HUES64 (cell line): ENCODE data around the gene MALAT1.
A peak's percentile ranks its signal among the peaks of the same experiment; 100 is the strongest.

Source experiments
- H3K27ac ChIP-seq: 2 replicates; pipeline ENCODE4 v1.7.0; 2013; ENCODE audit warnings: low read depth, low read length, inconsistent platforms
- H3K27me3 ChIP-seq: 2 replicates; pipeline ENCODE4 v1.6.1; 2013; ENCODE audit warnings: mild to moderate bottlenecking, low read length; ENCODE audit not compliant: insufficient read depth
- H3K36me3 ChIP-seq: 2 replicates; pipeline ENCODE4 v1.6.1; 2013; ENCODE audit warnings: mild to moderate bottlenecking, low read length; ENCODE audit not compliant: insufficient read depth
- H3K4me1 ChIP-seq: 2 replicates; pipeline ENCODE4 v1.6.1; 2013; ENCODE audit warnings: mild to moderate bottlenecking, low read length, moderate library complexity; ENCODE audit not compliant: insufficient read depth
- H3K4me3 ChIP-seq: 2 replicates; pipeline ENCODE4 v1.5.1; 2013; ENCODE audit warnings: mild to moderate bottlenecking, low read length, moderate library complexity
- H3K9ac ChIP-seq: 2 replicates; pipeline ENCODE4 v1.6.1; 2013; ENCODE audit warnings: mild to moderate bottlenecking, low read depth, low read length
- H3K9me3 ChIP-seq: 2 replicates; pipeline ENCODE4 v1.6.1; 2013; ENCODE audit warnings: low read depth, low read length; ENCODE audit not compliant: insufficient read depth
- WGBS: fragments of 150-250, 120-280 bp; methylation state at CpG from one replicate; pipeline ENCODE4 v1.1.7; 2013; ENCODE audit warnings: missing lambda C conversion rate; 5-methylcytosine and 5-hydroxymethylcytosine counted together

Gene MALAT1

GRCh38 chr11:65538915-65539743 lies 40.3 kb downstream of the MALAT1 start:
- Histone ChIP-seq H3K9ac (peak overlapping the region; percentile 27; the same call in 1 of the 2 replicates), H3K4me3 (peak overlapping the region; percentile 83), H3K27ac (no peak overlapping the region), H3K4me1 (peaks cover 3% of the 10 kb centered on the region; the same call in 1 of the 2 replicates), H3K9me3 (no peaks in the 10 kb centered on the region), H3K27me3 (peaks cover 53% of the 10 kb centered on the region), H3K36me3 (peaks cover 23% of the 10 kb centered on the region)
- WGBS = 5% methylated on average over 92 of the region's 92 CpGs

DNA sequence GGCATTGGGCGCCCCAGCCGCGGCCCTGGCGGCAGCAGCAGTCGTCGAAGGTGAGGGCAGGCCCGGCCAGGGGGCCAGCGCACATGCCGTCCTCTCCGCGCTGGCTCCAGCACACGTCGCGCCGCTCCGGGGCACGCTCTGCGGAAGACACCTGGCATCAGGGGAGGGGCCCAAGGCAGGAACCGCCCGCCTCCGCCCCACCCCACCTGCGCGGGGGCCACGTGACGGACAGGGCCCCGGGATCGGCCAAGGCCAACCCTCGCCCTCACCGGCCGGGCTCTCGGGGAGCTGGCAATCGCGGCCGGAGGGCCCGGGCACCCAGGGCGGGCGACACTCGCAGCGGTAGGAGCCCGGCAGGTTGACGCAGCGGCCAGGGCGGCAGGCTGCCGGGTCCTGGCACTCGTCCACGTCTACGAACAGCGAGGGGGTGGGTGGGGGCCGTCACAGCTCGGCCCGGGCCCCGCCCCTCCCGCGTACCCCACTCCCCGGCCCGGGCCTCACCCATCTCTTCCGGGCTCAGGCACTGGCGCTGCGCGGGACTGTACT lies 41.0 kb downstream of the MALAT1 start:
- Histone ChIP-seq H3K4me1 (peaks cover 3% of the 10 kb centered on the region; the same call in 1 of the 2 replicates), H3K36me3 (peaks cover 23% of the 10 kb centered on the region), H3K27ac (no peak overlapping the region), H3K9me3 (no peaks in the 10 kb centered on the region), H3K27me3 (peaks cover 59% of the 10 kb centered on the region), H3K9ac (no peak overlapping the region), H3K4me3 (peak overlapping the region; percentile 83)
- 2% methylated on average over 60 of the region's 60 CpGs for WGBS

- Histone ChIP-seq H3K4me1 (peaks cover 3% of the 10 kb centered on the region; the same call in 1 of the 2 replicates), H3K9ac (peak overlapping the region; percentile 78), H3K27me3 (peaks cover 66% of the 10 kb centered on the region), H3K36me3 (peaks cover 17% of the 10 kb centered on the region), H3K4me3 (peak overlapping the region; percentile 83), H3K9me3 (no peaks in the 10 kb centered on the region), H3K27ac (no peak overlapping the region; the same call in 1 of the 2 replicates)
- 2% methylated on average over 78 of the region's 78 CpGs for WGBS
These were observed 41.6 kb downstream of the MALAT1 start for GRCh38 chr11:65540290-65541092.

- Histone ChIP-seq H3K9me3 (no peaks in the 10 kb centered on the region), H3K4me3 (peak overlapping the region; percentile 83), H3K27ac (no peak overlapping the region), H3K36me3 (peaks cover 9% of the 10 kb centered on the region), H3K9ac (peak overlapping the region; percentile 78), H3K4me1 (peaks cover 3% of the 10 kb centered on the region; the same call in 1 of the 2 replicates), H3K27me3 (peaks cover 75% of the 10 kb centered on the region)
- WGBS = 55% methylated on average over 18 of the region's 18 CpGs
These were observed 42.5 kb downstream of the MALAT1 start for GRCh38 chr11:65541093-65541982.

GRCh38 chr11:65542738-65543390 lies 44.0 kb downstream of the MALAT1 start:
- WGBS = 88% methylated on average over 3 of the region's 3 CpGs
- H3K27me3 ChIP-seq = peaks cover 81% of the 10 kb centered on the region

DNA sequence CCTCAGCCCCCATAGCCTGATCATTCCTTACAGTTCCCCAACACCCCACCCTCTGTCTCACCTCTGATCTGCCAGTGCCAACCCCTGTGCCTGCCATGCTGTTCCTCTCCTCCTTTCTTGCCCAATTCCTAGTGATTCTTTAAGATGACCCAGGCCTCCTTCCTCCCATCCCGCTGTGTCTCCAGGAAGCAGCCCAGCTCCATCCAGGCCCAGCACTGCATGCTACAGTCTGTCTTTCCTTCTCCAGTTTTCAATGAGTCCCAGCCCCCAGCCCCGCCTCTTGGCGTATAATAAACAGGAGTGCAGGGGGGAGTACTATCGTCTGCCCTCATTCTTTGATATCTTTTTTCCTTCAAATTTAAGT lies 47.0 kb downstream of the MALAT1 start:
- WGBS = 33% methylated on average over 4 of the region's 4 CpGs
- Histone ChIP-seq H3K4me3 (peak overlapping the region; percentile 58), H3K27ac (no peak overlapping the region), H3K36me3 (no peaks in the 10 kb centered on the region), H3K27me3 (peaks cover 72% of the 10 kb centered on the region), H3K9ac (no peak overlapping the region), H3K9me3 (no peaks in the 10 kb centered on the region), H3K4me1 (peaks cover 3% of the 10 kb centered on the region; the same call in 1 of the 2 replicates)

More at GRCh38 chr11:65542738-65543390, 44.0 kb downstream of the MALAT1 start:
- Histone ChIP-seq H3K27ac (no peak overlapping the region), H3K9ac (no peak overlapping the region), H3K36me3 (no peaks in the 10 kb centered on the region), H3K4me1 (peaks cover 3% of the 10 kb centered on the region; the same call in 1 of the 2 replicates), H3K4me3 (no peak overlapping the region), H3K9me3 (no peaks in the 10 kb centered on the region)

- Histone ChIP-seq H3K9ac (no peak overlapping the region), H3K36me3 (no peaks in the 10 kb centered on the region), H3K4me3 (peak overlapping the region; percentile 58), H3K27ac (no peak overlapping the region), H3K4me1 (no peaks in the 10 kb centered on the region), H3K27me3 (peaks cover 68% of the 10 kb centered on the region), H3K9me3 (no peaks in the 10 kb centered on the region)
- 2% methylated on average over 64 of the region's 64 CpGs for WGBS
These were observed 47.5 kb downstream of the MALAT1 start for GRCh38 chr11:65546217-65546958.

DNA sequence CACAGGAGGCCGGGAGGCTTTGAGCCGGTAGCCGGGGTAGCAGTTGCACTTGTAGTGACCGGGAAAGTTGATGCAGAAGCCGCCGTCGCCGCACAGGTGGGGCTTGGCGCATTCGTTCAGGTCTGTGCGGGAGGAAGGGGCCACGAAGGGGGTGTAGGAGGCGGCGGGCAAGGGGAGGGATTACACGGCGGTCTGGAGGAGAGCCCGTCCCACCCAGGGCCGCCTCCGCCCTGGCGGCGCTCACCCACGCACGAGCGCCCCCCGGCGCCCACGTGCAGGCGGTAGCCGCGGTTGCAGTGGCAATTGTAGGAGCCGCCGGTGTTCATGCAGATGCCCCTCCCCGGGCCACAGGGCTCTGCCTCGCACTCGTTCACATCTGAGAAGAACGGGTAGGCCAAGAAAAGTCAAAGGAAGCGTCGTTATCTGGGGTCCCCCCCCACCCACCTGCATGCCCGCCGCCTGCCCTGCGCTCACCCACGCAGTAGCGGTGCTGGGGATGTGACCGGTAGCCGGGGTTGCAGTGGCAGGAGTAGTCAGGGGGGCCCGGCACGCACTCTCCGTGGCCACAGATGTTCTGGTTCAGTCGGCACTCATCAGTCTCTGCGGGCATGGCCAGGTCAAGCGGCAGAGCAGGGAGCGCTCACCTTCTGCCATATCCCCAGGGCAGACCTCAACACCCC lies 48.7 kb downstream of the MALAT1 start:
- H3K9ac ChIP-seq = no peak overlapping the region
- no peaks in the 10 kb centered on the region for H3K4me1 ChIP-seq
- H3K4me3 ChIP-seq = no peak overlapping the region
- WGBS = 58% methylated on average over 52 of the region's 52 CpGs
- H3K36me3 ChIP-seq = no peaks in the 10 kb centered on the region
- no peaks in the 10 kb centered on the region for H3K9me3 ChIP-seq
- H3K27ac ChIP-seq = no peak overlapping the region
- H3K27me3 ChIP-seq = peaks cover 64% of the 10 kb centered on the region

DNA sequence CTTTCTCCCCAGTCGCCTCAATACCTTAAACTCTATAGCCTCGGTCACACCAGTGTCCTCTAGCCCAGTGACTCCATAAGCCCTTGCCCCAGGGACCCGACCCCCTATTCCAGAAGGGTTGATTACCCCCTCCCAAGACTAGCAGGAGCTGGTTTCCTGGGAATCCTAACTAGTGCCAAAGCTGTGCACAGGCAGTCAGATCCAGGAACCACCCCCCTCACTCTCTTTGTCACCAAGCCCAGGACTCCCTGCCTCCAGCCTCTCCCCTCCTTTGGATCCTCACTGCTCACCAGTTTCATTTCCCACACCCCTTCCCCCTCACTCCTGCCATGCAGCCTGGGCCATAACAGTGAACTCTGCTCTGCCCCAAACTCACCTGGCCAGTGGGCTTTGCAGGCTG lies 49.5 kb downstream of the MALAT1 start:
- Histone ChIP-seq H3K27me3 (peaks cover 63% of the 10 kb centered on the region), H3K27ac (no peak overlapping the region), H3K4me3 (no peak overlapping the region), H3K9me3 (no peaks in the 10 kb centered on the region), H3K36me3 (no peaks in the 10 kb centered on the region), H3K4me1 (no peaks in the 10 kb centered on the region), H3K9ac (no peak overlapping the region)
- WGBS = 82% methylated on average over 3 of the region's 3 CpGs
